Fibroblast of lung (primary cell): ENCODE data around the gene CELF5. TPM values are rescaled to one million over a fixed set of nuclear protein-coding genes. Genes with fewer than 3 reads are reported as not detected.

ENCODE experiments used
- DNase-seq, 2 donors: peaks; one replicate each; pipeline versions ENCODE4 v3.0.0 to v3.0.0-alpha.2; 2010; ENCODE audit warnings: low read depth in 2 of 2
- H2AFZ ChIP-seq: 2 replicates; pipeline ENCODE4 v1.5.1; 2012; ENCODE audit warnings: low read length, control low read depth, inconsistent platforms
- H3K27ac ChIP-seq: 2 replicates; pipeline ENCODE4 v1.5.1; 2011; ENCODE audit warnings: low read length, control low read depth; ENCODE audit not compliant: insufficient read depth
- H3K27me3 ChIP-seq: 2 replicates; pipeline ENCODE4 v1.5.1; 2011; ENCODE audit warnings: mild to moderate bottlenecking, low read length; ENCODE audit not compliant: control insufficient read depth, insufficient read depth
- H3K36me3 ChIP-seq: 2 replicates; pipeline ENCODE4 v1.5.1; 2011; ENCODE audit warnings: low read length; ENCODE audit not compliant: control insufficient read depth, insufficient read depth
- H3K4me1 ChIP-seq: 2 replicates; pipeline ENCODE4 v1.5.1; 2011; ENCODE audit warnings: low read length; ENCODE audit not compliant: control insufficient read depth, insufficient read depth; ENCODE audit errors: extremely low read depth
- H3K4me2 ChIP-seq: 2 replicates; pipeline ENCODE4 v1.5.1; 2011; ENCODE audit warnings: low read length, control low read depth; ENCODE audit not compliant: insufficient read depth; ENCODE audit errors: extremely low read depth
- H3K4me3 ChIP-seq, 4 experiments: fragments of 200-600 bp in 1 of 4; sonication (generic) in 1 of 4; replicated peaks in 1 of 4; 2 replicates each; pipeline ENCODE4 v1.5.1; 2011 to 2016; ENCODE audit warnings: low read length in 4 of 4, low read depth in 3 of 4, mild to moderate bottlenecking in 3 of 4, control low read depth in 2 of 4, inconsistent platforms in 1 of 4, mixed read lengths in 1 of 4; ENCODE audit not compliant: insufficient read depth in 1 of 4; ENCODE audit errors: control extremely low read depth in 1 of 4
- H3K79me2 ChIP-seq: 2 replicates; pipeline ENCODE4 v1.5.1; 2012; ENCODE audit warnings: mild to moderate bottlenecking, low read length, inconsistent platforms; ENCODE audit not compliant: control insufficient read depth, insufficient read depth
- H3K9ac ChIP-seq: 2 replicates; pipeline ENCODE4 v1.5.1; 2011; ENCODE audit warnings: mild to moderate bottlenecking, low read length, control low read depth; ENCODE audit not compliant: insufficient read depth
- H3K9me3 ChIP-seq: 2 replicates; pipeline ENCODE4 v1.5.1; 2012; ENCODE audit warnings: low read depth, low read length; ENCODE audit not compliant: control insufficient read depth, insufficient read depth
- H4K20me1 ChIP-seq: 2 replicates; pipeline ENCODE4 v1.5.1; 2011; ENCODE audit warnings: low read length; ENCODE audit not compliant: control insufficient read depth, insufficient read depth; ENCODE audit errors: extremely low read depth
- CTCF ChIP-seq, 2 donors: IDR thresholded peaks in 1 of 2; conservative IDR thresholded peaks in 1 of 2; 1 replicate in 1 of 2; 2 replicates in 1 of 2; pipeline ENCODE4 v1.5.1; 2011 to 2012; ENCODE audit warnings: low read length in 2 of 2, control low read depth in 1 of 2, inconsistent platforms in 1 of 2, low read depth in 1 of 2, mild to moderate bottlenecking in 1 of 2
- EZH2 ChIP-seq: IDR thresholded peaks from 2 replicates; pipeline ENCODE4 v1.5.1; 2012; ENCODE audit warnings: low read length, control low read depth, mild to moderate bottlenecking; ENCODE audit errors: missing control alignments
- polyA plus RNA-seq, 2 donors: library from polyadenylated mRNA; depleted of rRNA in 1 of 2; stranded (reverse) in 1 of 2; unstranded in 1 of 2; fragments of >200 nt; gene quantifications; 2 replicates each; pipeline ENCODE4 v1.2.1, GENCODE V29; 2011 to 2012; ENCODE audit warnings: missing spikeins in 1 of 2
- total RNA-seq: library from RNA; depleted of rRNA; stranded (reverse); fragments of >200 nt; gene quantifications from 2 replicates; pipeline ENCODE4 v1.2.1, GENCODE V29; 2014

Gene CELF5
- total and polyA plus RNA-seq, 2 donors (not counting 1 experiment from before 2014, with no cell fraction given), result under 0.01 TPM; not detected in 1

- H3K9ac ChIP-seq, result no peak overlapping the region
- H3K27ac ChIP-seq, result no peak overlapping the region
- no peaks in the 10 kb centered on the region for H3K36me3 ChIP-seq
- TF ChIP-seq CTCF (conservative IDR thresholded peaks at IDR 0.05 in 1 of 2, IDR thresholded peaks at IDR 0.05 in 1 of 2; ENCODE audit: low read depth in 1 of 2, low read length in 2 of 2) (peak; percentile 83 to 87), EZH2 (no peak)
- no peaks in the 10 kb centered on the region for H3K79me2 ChIP-seq
- no peak overlapping the region for H2AFZ ChIP-seq
- peak overlapping the region; percentile 35 for H3K4me2 ChIP-seq
- no peaks in the 10 kb centered on the region for H4K20me1 ChIP-seq
- H3K4me1 ChIP-seq, result no peaks in the 10 kb centered on the region
- no peak overlapping the region for H3K4me3 ChIP-seq
- H3K9me3 ChIP-seq, result no peaks in the 10 kb centered on the region
- DNase-seq, result peak; percentile 31 to 81
- peaks cover 4% of the 10 kb centered on the region for H3K27me3 ChIP-seq
These were observed 80.5 kb downstream of the CELF5 start for GRCh38 chr19:3304871-3305423.

GRCh38 chr19:3309724-3310123 is 85.3 kb downstream of the CELF5 start:
- Histone ChIP-seq H3K27ac (no peak overlapping the region), H3K4me1 (no peaks in the 10 kb centered on the region), H3K9ac (no peak overlapping the region)

GRCh38 chr19:3310280-3310679 is 85.8 kb downstream of the CELF5 start:
- DNase-seq, result no peak
- H3K9ac ChIP-seq, result no peak overlapping the region
- H3K36me3 ChIP-seq, result no peaks in the 10 kb centered on the region
- H4K20me1 ChIP-seq, result no peaks in the 10 kb centered on the region
- H3K4me3 ChIP-seq, result no peak overlapping the region
- H3K79me2 ChIP-seq, result no peaks in the 10 kb centered on the region
- H3K27me3 ChIP-seq, result peaks cover 10% of the 10 kb centered on the region
- H3K27ac ChIP-seq, result no peak overlapping the region
- no peak overlapping the region for H2AFZ ChIP-seq
- H3K9me3 ChIP-seq, result no peaks in the 10 kb centered on the region
- TF ChIP-seq EZH2 (no peak), CTCF (conservative IDR thresholded peaks at IDR 0.05 in 1 of 2, IDR thresholded peaks at IDR 0.05 in 1 of 2; ENCODE audit: low read depth in 1 of 2, low read length in 2 of 2) (no peak)
- no peaks in the 10 kb centered on the region for H3K4me1 ChIP-seq
- no peak overlapping the region for H3K4me2 ChIP-seq

More at GRCh38 chr19:3309724-3310123, 85.3 kb downstream of the CELF5 start:
- Histone ChIP-seq H3K9me3 (no peaks in the 10 kb centered on the region), H3K79me2 (no peaks in the 10 kb centered on the region), H3K4me3 (no peak overlapping the region), H2AFZ (no peak overlapping the region), H3K36me3 (no peaks in the 10 kb centered on the region), H4K20me1 (no peaks in the 10 kb centered on the region), H3K27me3 (peaks cover 10% of the 10 kb centered on the region), H3K4me2 (no peak overlapping the region)
- no peak for DNase-seq
- no peak for TF ChIP-seq EZH2
- no peak for TF ChIP-seq CTCF (conservative IDR thresholded peaks at IDR 0.05 in 1 of 2, IDR thresholded peaks at IDR 0.05 in 1 of 2; ENCODE audit: low read depth in 1 of 2, low read length in 2 of 2)
